ENCODE measurements around the gene CRIM1.

Gene CRIM1

GRCh38 chr2:36564377-36564930, 208.9 kb downstream of the CRIM1 start:
- DNase-seq, result no peak

- DNase-seq, result no peak
Measured at GRCh38 chr2:36565712-36566111, 210.1 kb downstream of the CRIM1 start.

GRCh38 chr2:36566887-36567286, 211.3 kb downstream of the CRIM1 start:
- DNase-seq, result no peak

GRCh38 chr2:36567711-36568408, 212.3 kb downstream of the CRIM1 start:
- DNase-seq, result no peak

GRCh38 chr2:36568516-36569246, 213.1 kb downstream of the CRIM1 start:
- no peak for DNase-seq

- DNase-seq, result no peak
Measured at GRCh38 chr2:36569267-36569856, 213.8 kb downstream of the CRIM1 start.

- DNase-seq, result no peak
Measured at GRCh38 chr2:36570416-36570815, 214.8 kb downstream of the CRIM1 start.

GRCh38 chr2:36572054-36572718, 216.6 kb downstream of the CRIM1 start:
- DNase-seq, result no peak

- no peak for DNase-seq
Measured at GRCh38 chr2:36572719-36573059, 217.1 kb downstream of the CRIM1 start.

GRCh38 chr2:36573165-36573564, 217.6 kb downstream of the CRIM1 start:
- DNase-seq, result no peak

- DNase-seq, result no peak
Measured at GRCh38 chr2:36574560-36574959, 219.0 kb downstream of the CRIM1 start.

- DNase-seq, result no peak
Measured at GRCh38 chr2:36577884-36578283, 222.3 kb downstream of the CRIM1 start.

GRCh38 chr2:36578343-36579296, 223.0 kb downstream of the CRIM1 start:
- no peak for DNase-seq

- no peak for DNase-seq
Measured at GRCh38 chr2:36579297-36579664, 223.7 kb downstream of the CRIM1 start.

GRCh38 chr2:36582538-36582937, 227.0 kb downstream of the CRIM1 start:
- no peak for DNase-seq

GRCh38 chr2:36582951-36583350, 227.4 kb downstream of the CRIM1 start:
- DNase-seq, result no peak

GRCh38 chr2:36584148-36584794, 228.7 kb downstream of the CRIM1 start:
- no peak for DNase-seq

- no peak for DNase-seq
Measured at GRCh38 chr2:36586672-36587071, 231.1 kb downstream of the CRIM1 start.

- no peak for DNase-seq
Measured at GRCh38 chr2:36587101-36587500, 231.5 kb downstream of the CRIM1 start.

GRCh38 chr2:36587556-36587955, 232.0 kb downstream of the CRIM1 start:
- DNase-seq, result no peak

GRCh38 chr2:36589230-36589630, 233.7 kb downstream of the CRIM1 start:
- no peak for DNase-seq

GRCh38 chr2:36594849-36595248, 239.3 kb downstream of the CRIM1 start:
- no peak for DNase-seq
